A549 (cell line): Measurements from ENCODE around the gene GALC. TPM values are rescaled to one million over a fixed set of nuclear protein-coding genes. Genes with fewer than 3 reads are reported as not detected.

Experiments
- ATAC-seq, 2 experiments: fragments of 200-7000 bp in 1 of 2; fragments of >200 bp in 1 of 2; cut with Nextera tagmentation in 1 of 2; cut with Tn5 transposase in 1 of 2; 3 replicates each; pipeline versions ENCODE4 v1.8.0 to v1.9.1; 2018 to 2020; ENCODE audit warnings: mild to moderate bottlenecking in 1 of 2, moderate library complexity in 1 of 2
- CTCF ChIA-PET: fragments of 300-600 bp; sonication (Branson Sonifier 250); formaldehyde crosslinking; extraction: SDS; loops from one replicate; lab custom pipeline; 2021; ENCODE audit warnings: antibody characterized with exemption, inconsistent platforms; lab: Yijun Ruan, JAX
- POLR2A ChIA-PET: fragments of 350-600 bp; formaldehyde crosslinking; extraction: SDS; loops from one replicate; lab custom pipeline; 2021; ENCODE audit warnings: antibody characterized with exemption, inconsistent platforms; lab: Yijun Ruan, JAX
- DNase-seq, 2 experiments: peaks; one replicate each; pipeline versions ENCODE4 v3.0.0 to v3.0.0-alpha.2; 2011 to 2016; ENCODE audit warnings: low read depth in 1 of 2, low spot score in 1 of 2
- FAIRE-seq: peaks from 2 replicates; lab custom pipeline; 2011; peaks lifted over from hg19 to GRCh38; lab: Jason Lieb, UNC
- H3K27ac ChIP-seq, 2 experiments: fragments of >200 bp; sonication (Bioruptor Twin); formaldehyde crosslinking; 3 replicates each; pipeline ENCODE4 v1.5.1; 2016 to 2017
- H3K4me1 ChIP-seq: fragments of >200 bp; sonication (Bioruptor Twin); formaldehyde crosslinking; 3 replicates; pipeline ENCODE4 v1.6.1; 2016
- H3K4me2 ChIP-seq: fragments of >200 bp; sonication (Bioruptor Twin); formaldehyde crosslinking; 3 replicates; pipeline ENCODE4 v1.6.1; 2016
- H3K4me3 ChIP-seq: fragments of >200 bp; sonication (Bioruptor Twin); formaldehyde crosslinking; 3 replicates; pipeline ENCODE4 v1.5.1; 2016
- H3K9me3 ChIP-seq: fragments of >200 bp; sonication (Bioruptor Twin); formaldehyde crosslinking; 3 replicates; pipeline ENCODE4 v1.6.1; 2016
- BHLHE40 ChIP-seq: IDR thresholded peaks from 2 replicates; pipeline ENCODE4 v1.6.1; 2012; ENCODE audit warnings: low read depth, low read length, inconsistent platforms
- CBX2 ChIP-seq: fragments of 200-600 bp; sonication (generic); IDR thresholded peaks from 2 replicates; pipeline ENCODE4 v1.6.1; 2016; ENCODE audit warnings: low read depth, mild to moderate bottlenecking, borderline replicate concordance
- CHD4 ChIP-seq: fragments of 200-600 bp; sonication (generic); IDR thresholded peaks from 2 replicates; pipeline ENCODE4 v1.6.1; 2016; ENCODE audit warnings: antibody characterized with exemption, mild to moderate bottlenecking, borderline replicate concordance
- EHMT2 ChIP-seq: fragments of 200-600 bp; sonication (generic); IDR thresholded peaks from 2 replicates; pipeline ENCODE4 v1.6.1; 2016; ENCODE audit warnings: antibody characterized with exemption, low read depth, mild to moderate bottlenecking, moderate library complexity
- FOSB ChIP-seq: fragments of 250-450 bp; sonication (Bioruptor Pico); IDR thresholded peaks from 2 replicates; pipeline ENCODE4 v1.5.0; 2020; ENCODE audit warnings: mild to moderate bottlenecking, moderate library complexity
- FOXS1 ChIP-seq: fragments of 250-450 bp; sonication (Bioruptor Pico); IDR thresholded peaks from 2 replicates; pipeline ENCODE4 v1.5.0; 2020; ENCODE audit warnings: mild to moderate bottlenecking, moderate library complexity
- HOXB13 ChIP-seq: fragments of 250-450 bp; sonication (Bioruptor Pico); IDR thresholded peaks from 2 replicates; pipeline ENCODE4 v1.5.0; 2020; ENCODE audit warnings: low read depth, mild to moderate bottlenecking, moderate library complexity
- HOXB5 ChIP-seq: fragments of 250-450 bp; sonication (Bioruptor Pico); IDR thresholded peaks from 2 replicates; pipeline ENCODE4 v1.5.0; 2020; ENCODE audit warnings: mild to moderate bottlenecking, moderate library complexity
- JUNB ChIP-seq: fragments of >200 bp; sonication (Bioruptor Twin); formaldehyde crosslinking; IDR thresholded peaks from 2 replicates; pipeline ENCODE4 v1.6.1; 2016
- KDM1A ChIP-seq: fragments of 200-600 bp; sonication (generic); IDR thresholded peaks from 2 replicates; pipeline ENCODE4 v1.6.1; 2016; ENCODE audit warnings: low read depth, mild to moderate bottlenecking
- KDM5A ChIP-seq: fragments of 200-600 bp; sonication (generic); IDR thresholded peaks from 2 replicates; pipeline ENCODE4 v1.6.1; 2016; ENCODE audit warnings: antibody characterized with exemption, mild to moderate bottlenecking
- MAFK ChIP-seq: fragments of 450-650 bp; IDR thresholded peaks from 2 replicates; pipeline ENCODE4 v1.6.1; 2014; ENCODE audit not compliant: partially characterized antibody
- MYC ChIP-seq: IDR thresholded peaks from 2 replicates; pipeline ENCODE4 v1.6.1; 2012; ENCODE audit warnings: mild to moderate bottlenecking, inconsistent platforms, low read length, improper control_type of control experiment, borderline replicate concordance
- NPAS2 ChIP-seq: fragments of 250-450 bp; sonication (Bioruptor Pico); IDR thresholded peaks from 2 replicates; pipeline ENCODE4 v1.8.0; 2022; ENCODE audit warnings: mild to moderate bottlenecking, moderate library complexity, borderline replicate concordance
- NR3C1 ChIP-seq: fragments of >200 bp; sonication (Bioruptor Twin); formaldehyde crosslinking; IDR thresholded peaks from 3 replicates; pipeline ENCODE4 v1.6.1; 2017
- PHF8 ChIP-seq: fragments of 200-600 bp; sonication (generic); IDR thresholded peaks from 2 replicates; pipeline ENCODE4 v1.6.1; 2016; ENCODE audit warnings: low read depth, mild to moderate bottlenecking, antibody characterized with exemption, moderate library complexity, borderline replicate concordance
- RARB ChIP-seq: fragments of 250-450 bp; sonication (Bioruptor Pico); IDR thresholded peaks from 2 replicates; pipeline ENCODE4 v1.8.0; 2021; ENCODE audit warnings: mild to moderate bottlenecking, moderate library complexity
- RCOR1 ChIP-seq: fragments of 150-350 bp; IDR thresholded peaks from 2 replicates; pipeline ENCODE4 v1.6.1; 2014; ENCODE audit warnings: antibody characterized with exemption, low read length, low read depth
- SMC3 ChIP-seq: fragments of >200 bp; sonication (Bioruptor Twin); formaldehyde crosslinking; IDR thresholded peaks from 3 replicates; pipeline ENCODE4 v1.6.1; 2018; ENCODE audit warnings: inconsistent platforms
- ZC3H11A ChIP-seq: fragments of 450-650 bp; IDR thresholded peaks from 2 replicates; pipeline ENCODE4 v1.6.1; 2014; ENCODE audit warnings: antibody characterized with exemption, mild to moderate bottlenecking
- ZSCAN20 ChIP-seq: fragments of 250-450 bp; sonication (Bioruptor Pico); IDR thresholded peaks from 2 replicates; pipeline ENCODE4 v1.8.0; 2022; ENCODE audit warnings: mild to moderate bottlenecking, moderate library complexity
- WGBS: methylation state at CpG from one replicate; pipeline ENCODE4 v1.1.6; 2017; ENCODE audit errors: missing lambda C conversion rate; 5-methylcytosine and 5-hydroxymethylcytosine counted together
- polyA plus RNA-seq, 4 experiments: library from polyadenylated mRNA; depleted of rRNA in 3 of 4; stranded (reverse); fragments of >200 nt; fragmentation: RNase III in 1 of 4; extraction: RNeasy Plus Mini Kit Qiagen cat#74134 plus additional on column Dnase treatment in 1 of 4; gene quantifications; 2 replicates in 3 of 4; 3 replicates in 1 of 4; pipeline ENCODE4 v1.2.3, GENCODE V29; 2011 to 2017
- TF ChIP-seq, protein P1 (sequence below): IDR thresholded peaks from 2 replicates; pipeline ENCODE4 v1.6.1; 2012
- TF ChIP-seq, protein P2 (sequence below): IDR thresholded peaks from 2 replicates; pipeline ENCODE4 v1.6.1; 2012; ENCODE audit warnings: low read depth, borderline replicate concordance
- TF ChIP-seq, protein P3 (sequence below): fragments of 450-650 bp; IDR thresholded peaks from 2 replicates; pipeline ENCODE4 v1.6.1; 2014; ENCODE audit warnings: antibody characterized with exemption
- TF ChIP-seq, protein P4 (sequence below): fragments of >200 bp; sonication (Bioruptor Twin); formaldehyde crosslinking; IDR thresholded peaks from 2 replicates; pipeline ENCODE4 v1.6.1; 2016
- TF ChIP-seq, protein P5 (sequence below): fragments of 250-450 bp; sonication (Bioruptor Pico); IDR thresholded peaks from 2 replicates; pipeline ENCODE4 v1.5.0; 2020; ENCODE audit warnings: low read depth, mild to moderate bottlenecking, moderate library complexity

GALC gene
- polyA plus RNA-seq, 2 of the 4 experiments (the other 2 are of a cell fraction), result 15.5 to 38.3 TPM

DNA sequence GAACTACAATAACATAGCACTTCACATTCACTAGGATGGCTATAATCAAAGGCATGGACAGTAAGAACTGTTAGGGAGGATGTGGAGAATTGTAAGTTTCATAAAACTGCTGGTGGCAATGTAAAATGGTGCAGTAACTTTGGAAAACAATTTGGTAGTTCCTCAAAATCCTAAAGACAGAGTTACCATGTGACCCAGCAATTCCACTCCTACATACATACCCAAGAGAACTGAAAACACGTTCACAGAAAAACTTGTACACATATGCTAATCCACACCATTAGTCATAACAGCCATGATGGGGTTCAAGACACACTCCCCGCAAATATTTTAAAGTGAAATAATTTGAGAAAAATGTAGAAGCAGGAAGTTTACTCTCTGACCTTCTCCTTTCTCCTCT, 31.7 kb downstream of the GALC start:
- CTCF ChIA-PET, result no interaction called here
- no peak for DNase-seq
- ATAC-seq, result no peak
- POLR2A ChIA-PET, result no interaction called here
- Histone ChIP-seq H3K27ac (no peak overlapping the region), H3K4me3 (no peak overlapping the region), H3K9me3 (no peaks in the 10 kb centered on the region), H3K4me1 (no peaks in the 10 kb centered on the region), H3K4me2 (no peak overlapping the region)
- FAIRE-seq, result no peak
- TF ChIP-seq JUNB, result no peak
- 75% methylated on average over 2 of the region's 2 CpGs for WGBS

DNA sequence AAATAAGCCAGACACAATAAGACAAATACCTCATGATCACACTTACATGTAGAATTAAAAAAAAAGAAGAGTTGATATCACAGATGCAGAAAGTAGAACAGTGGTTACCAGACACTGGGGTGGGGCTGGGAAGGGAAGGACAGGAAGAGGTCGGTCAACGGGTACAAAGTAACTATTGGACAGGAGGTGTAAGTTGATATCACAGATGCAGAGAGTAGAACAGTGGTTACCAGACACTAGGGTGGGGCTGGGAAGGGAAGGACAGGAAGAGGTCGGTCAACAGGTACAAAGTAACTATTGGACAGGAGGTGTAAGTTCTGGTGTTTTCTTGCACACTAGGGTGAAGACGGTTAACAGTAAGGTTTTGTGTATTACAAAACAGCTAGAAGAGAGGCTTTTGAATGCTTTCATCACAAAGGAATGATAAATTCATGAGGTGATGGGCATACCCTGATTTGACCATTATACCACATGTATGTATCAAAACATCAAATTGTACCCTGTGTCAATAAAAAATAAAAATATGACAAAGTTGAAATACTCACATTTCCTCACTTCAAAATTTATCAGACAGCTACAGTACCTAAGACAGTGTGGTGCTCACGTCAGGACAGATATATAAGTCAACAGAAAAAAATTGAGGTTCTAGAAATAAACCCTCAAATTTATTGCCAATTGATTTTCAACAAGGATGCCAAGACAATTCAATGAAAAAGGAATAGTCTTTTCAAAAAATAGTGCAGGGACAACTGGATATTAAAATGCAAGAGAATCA, 32.8 kb downstream of the GALC start:
- Histone ChIP-seq H3K4me1 (no peaks in the 10 kb centered on the region), H3K9me3 (no peaks in the 10 kb centered on the region), H3K27ac (no peak overlapping the region), H3K4me2 (no peak overlapping the region), H3K4me3 (no peak overlapping the region)
- WGBS, result 86% methylated on average over 5 of the region's 5 CpGs
- TF ChIP-seq NPAS2 (CRISPR knock-in tag) (no peak), ZSCAN20 (no peak), HOXB13 (no peak)
- ChIA-PET POLR2A (no interaction called here), CTCF (no interaction called here)
- DNase-seq (no peak), FAIRE-seq (no peak), ATAC-seq (no peak)

DNA sequence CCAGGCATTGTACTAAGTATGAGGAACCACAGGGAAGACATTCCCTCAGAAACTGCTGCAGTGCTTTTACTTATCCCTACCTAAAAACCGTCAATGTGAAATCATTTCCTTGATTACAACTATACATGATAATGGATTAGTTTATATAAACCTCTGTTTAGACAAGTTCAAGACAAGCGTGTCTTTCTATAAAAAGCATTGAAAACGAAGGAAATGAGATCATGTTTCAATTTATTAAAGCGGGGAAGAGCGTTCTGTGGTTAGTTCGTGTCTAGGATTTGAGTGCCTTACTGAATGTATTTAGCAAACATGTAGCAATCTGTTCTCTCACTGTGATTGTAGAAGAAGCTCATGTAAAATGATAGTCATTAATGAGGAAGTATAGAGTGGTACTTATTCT, 37.5 kb downstream of the GALC start:
- Histone ChIP-seq H3K9me3 (no peaks in the 10 kb centered on the region), H3K4me1 (no peaks in the 10 kb centered on the region), H3K4me2 (no peak overlapping the region), H3K4me3 (no peak overlapping the region), H3K27ac (no peak overlapping the region)
- TF ChIP-seq SMC3, result no peak
- no peak for TF ChIP-seq BHLHE40
- TF ChIP-seq ZC3H11A, result no peak
- TF ChIP-seq HOXB5 (CRISPR knock-in tag), result no peak
- TF ChIP-seq, protein P1, sequence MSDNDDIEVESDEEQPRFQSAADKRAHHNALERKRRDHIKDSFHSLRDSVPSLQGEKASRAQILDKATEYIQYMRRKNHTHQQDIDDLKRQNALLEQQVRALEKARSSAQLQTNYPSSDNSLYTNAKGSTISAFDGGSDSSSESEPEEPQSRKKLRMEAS, result no peak
- TF ChIP-seq, protein P2, sequence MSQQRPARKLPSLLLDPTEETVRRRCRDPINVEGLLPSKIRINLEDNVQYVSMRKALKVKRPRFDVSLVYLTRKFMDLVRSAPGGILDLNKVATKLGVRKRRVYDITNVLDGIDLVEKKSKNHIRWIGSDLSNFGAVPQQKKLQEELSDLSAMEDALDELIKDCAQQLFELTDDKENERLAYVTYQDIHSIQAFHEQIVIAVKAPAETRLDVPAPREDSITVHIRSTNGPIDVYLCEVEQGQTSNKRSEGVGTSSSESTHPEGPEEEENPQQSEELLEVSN, result no peak
- no peak for TF ChIP-seq CBX2
- DNase-seq, result no peak
- FAIRE-seq, result no peak
- ATAC-seq, result no peak
- WGBS, result 75% methylated on average over 6 of the region's 6 CpGs
- ChIA-PET POLR2A (no interaction called here), CTCF (interaction anchor here (1.2 to 2.1 kb wide), 2 partner anchors 10 to 11 kb away, joined by 3 to 8 read pairs; no protein-coding TSS in a partner anchor)

DNA sequence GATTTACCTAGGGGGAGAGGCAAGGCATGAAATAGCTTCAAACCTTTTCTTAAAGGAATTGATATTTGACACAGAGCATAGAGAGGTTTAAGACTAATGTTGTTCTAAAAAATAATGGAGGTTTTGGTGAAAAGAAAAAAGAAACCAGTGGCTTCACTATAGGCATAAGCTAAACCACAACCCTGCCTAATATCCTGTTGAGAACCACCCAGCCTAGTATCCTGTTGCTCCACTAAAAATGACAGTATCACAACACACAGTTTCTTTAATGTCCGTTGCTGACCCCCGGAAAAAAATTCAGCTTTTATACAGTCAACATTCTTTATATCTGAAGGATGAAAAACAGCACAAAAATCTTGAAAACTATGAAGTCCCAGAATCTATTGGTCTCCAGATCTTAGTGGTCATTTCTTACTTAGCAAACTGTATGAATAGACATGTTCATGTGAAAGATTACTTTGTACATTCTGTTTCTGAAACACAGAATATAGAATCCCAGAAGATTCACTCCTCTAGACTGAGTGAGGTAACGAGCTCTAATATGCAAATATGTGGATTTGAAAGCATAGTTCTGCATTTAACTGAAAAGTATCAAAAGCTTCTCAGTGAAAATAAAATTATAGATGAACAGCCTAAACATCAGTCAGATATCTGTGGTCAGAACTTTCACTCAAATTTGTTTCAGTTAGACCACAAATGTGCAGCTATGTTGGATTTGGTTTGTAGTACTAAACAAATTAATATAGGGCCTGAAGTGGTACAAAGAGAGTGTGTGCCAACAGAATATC, 40.5 kb downstream of the GALC start:
- no peak overlapping the region for H3K4me3 ChIP-seq
- DNase-seq, result no peak
- 73% methylated on average over 3 of the region's 3 CpGs for WGBS
- H3K4me1 ChIP-seq, result no peaks in the 10 kb centered on the region
- no peak overlapping the region for H3K4me2 ChIP-seq
- no peak overlapping the region for H3K27ac ChIP-seq
- no peak for TF ChIP-seq CHD4
- TF ChIP-seq SMC3, result no peak
- TF ChIP-seq, protein P3, sequence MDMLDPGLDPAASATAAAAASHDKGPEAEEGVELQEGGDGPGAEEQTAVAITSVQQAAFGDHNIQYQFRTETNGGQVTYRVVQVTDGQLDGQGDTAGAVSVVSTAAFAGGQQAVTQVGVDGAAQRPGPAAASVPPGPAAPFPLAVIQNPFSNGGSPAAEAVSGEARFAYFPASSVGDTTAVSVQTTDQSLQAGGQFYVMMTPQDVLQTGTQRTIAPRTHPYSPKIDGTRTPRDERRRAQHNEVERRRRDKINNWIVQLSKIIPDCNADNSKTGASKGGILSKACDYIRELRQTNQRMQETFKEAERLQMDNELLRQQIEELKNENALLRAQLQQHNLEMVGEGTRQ, result no peak
- no peak for TF ChIP-seq KDM5A
- TF ChIP-seq RARB, result no peak
- TF ChIP-seq KDM1A, result no peak
- no peak for TF ChIP-seq MYC
- TF ChIP-seq, protein P4, sequence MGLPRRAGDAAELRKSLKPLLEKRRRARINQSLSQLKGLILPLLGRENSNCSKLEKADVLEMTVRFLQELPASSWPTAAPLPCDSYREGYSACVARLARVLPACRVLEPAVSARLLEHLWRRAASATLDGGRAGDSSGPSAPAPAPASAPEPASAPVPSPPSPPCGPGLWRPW, result no peak
- no peak for TF ChIP-seq CBX2
- no peak for TF ChIP-seq ZSCAN20
- no peak for TF ChIP-seq RCOR1
- TF ChIP-seq EHMT2, result no peak
- TF ChIP-seq HOXB13, result no peak
- TF ChIP-seq NR3C1, result no peak
- no peak for TF ChIP-seq MAFK
- TF ChIP-seq, protein P5, sequence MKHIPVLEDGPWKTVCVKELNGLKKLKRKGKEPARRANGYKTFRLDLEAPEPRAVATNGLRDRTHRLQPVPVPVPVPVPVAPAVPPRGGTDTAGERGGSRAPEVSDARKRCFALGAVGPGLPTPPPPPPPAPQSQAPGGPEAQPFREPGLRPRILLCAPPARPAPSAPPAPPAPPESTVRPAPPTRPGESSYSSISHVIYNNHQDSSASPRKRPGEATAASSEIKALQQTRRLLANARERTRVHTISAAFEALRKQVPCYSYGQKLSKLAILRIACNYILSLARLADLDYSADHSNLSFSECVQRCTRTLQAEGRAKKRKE, result no peak
- no peak for TF ChIP-seq FOXS1
- no peak for TF ChIP-seq PHF8
- TF ChIP-seq ZC3H11A, result no peak
- TF ChIP-seq FOSB (CRISPR knock-in tag), result no peak
- H3K9me3 ChIP-seq, result no peaks in the 10 kb centered on the region
- POLR2A ChIA-PET, result no interaction called here
- ATAC-seq, result no peak
- FAIRE-seq, result no peak
- CTCF ChIA-PET, result no interaction called here
